ENCODE measurements around the gene HS1BP3.

Gene HS1BP3

GRCh38 chr2:20672201-20672951 lies 21.5 kb upstream of the HS1BP3 start:
- Histone ChIP-seq H3K27me3 (ENCODE audit: control insufficient read depth, insufficient read depth, low read length) (peaks cover 41% of the 10 kb centered on the region), H3K4me3 (ENCODE audit: low read depth, low read length) (no peak overlapping the region), H3K9me3 (ENCODE audit: control insufficient read depth, insufficient read depth, low read length) (no peaks in the 10 kb centered on the region), H3K9ac (ENCODE audit: low read depth, low read length) (no peak overlapping the region), H3K4me1 (ENCODE audit: control insufficient read depth, insufficient read depth, low read length) (peaks cover 15% of the 10 kb centered on the region), H3K36me3 (ENCODE audit: control insufficient read depth, insufficient read depth, low read length) (no peaks in the 10 kb centered on the region)

GRCh38 chr2:20671736-20672080 lies 20.8 kb upstream of the HS1BP3 start:
- Histone ChIP-seq H3K4me1 (ENCODE audit: control insufficient read depth, insufficient read depth, low read length) (peaks cover 15% of the 10 kb centered on the region), H3K27me3 (ENCODE audit: control insufficient read depth, insufficient read depth, low read length) (peaks cover 41% of the 10 kb centered on the region), H3K36me3 (ENCODE audit: control insufficient read depth, insufficient read depth, low read length) (no peaks in the 10 kb centered on the region), H3K9me3 (ENCODE audit: control insufficient read depth, insufficient read depth, low read length) (no peaks in the 10 kb centered on the region), H3K9ac (ENCODE audit: low read depth, low read length) (no peak overlapping the region), H3K4me3 (ENCODE audit: low read depth, low read length) (no peak overlapping the region)

GRCh38 chr2:20671036-20671735 lies 20.3 kb upstream of the HS1BP3 start:
- Histone ChIP-seq H3K4me3 (ENCODE audit: low read depth, low read length) (no peak overlapping the region), H3K9ac (ENCODE audit: low read depth, low read length) (no peak overlapping the region), H3K9me3 (ENCODE audit: control insufficient read depth, insufficient read depth, low read length) (no peaks in the 10 kb centered on the region), H3K4me1 (ENCODE audit: control insufficient read depth, insufficient read depth, low read length) (peaks cover 14% of the 10 kb centered on the region), H3K36me3 (ENCODE audit: control insufficient read depth, insufficient read depth, low read length) (no peaks in the 10 kb centered on the region), H3K27me3 (ENCODE audit: control insufficient read depth, insufficient read depth, low read length) (peaks cover 43% of the 10 kb centered on the region)

GRCh38 chr2:20670315-20671035 lies 19.6 kb upstream of the HS1BP3 start:
- Histone ChIP-seq H3K4me1 (ENCODE audit: control insufficient read depth, insufficient read depth, low read length) (peaks cover 13% of the 10 kb centered on the region), H3K36me3 (ENCODE audit: control insufficient read depth, insufficient read depth, low read length) (no peaks in the 10 kb centered on the region), H3K9ac (ENCODE audit: low read depth, low read length) (no peak overlapping the region), H3K9me3 (ENCODE audit: control insufficient read depth, insufficient read depth, low read length) (no peaks in the 10 kb centered on the region), H3K27me3 (ENCODE audit: control insufficient read depth, insufficient read depth, low read length) (peaks cover 50% of the 10 kb centered on the region), H3K4me3 (ENCODE audit: low read depth, low read length) (no peak overlapping the region)

- Histone ChIP-seq H3K9ac (ENCODE audit: low read depth, low read length) (no peak overlapping the region), H3K4me1 (ENCODE audit: control insufficient read depth, insufficient read depth, low read length) (peaks cover 13% of the 10 kb centered on the region), H3K27me3 (ENCODE audit: control insufficient read depth, insufficient read depth, low read length) (peaks cover 57% of the 10 kb centered on the region), H3K4me3 (ENCODE audit: low read depth, low read length) (peak overlapping the region; percentile 18), H3K9me3 (ENCODE audit: control insufficient read depth, insufficient read depth, low read length) (no peaks in the 10 kb centered on the region), H3K36me3 (ENCODE audit: control insufficient read depth, insufficient read depth, low read length) (no peaks in the 10 kb centered on the region)
Observed at GRCh38 chr2:20669562-20670314, 18.8 kb upstream of the HS1BP3 start.

GRCh38 chr2:20668871-20669475 lies 18.1 kb upstream of the HS1BP3 start:
- H3K27me3 ChIP-seq (ENCODE audit: control insufficient read depth, insufficient read depth, low read length): peaks cover 62% of the 10 kb centered on the region
- no peaks in the 10 kb centered on the region for H3K36me3 ChIP-seq (ENCODE audit: control insufficient read depth, insufficient read depth, low read length)
- no peak overlapping the region for H3K4me3 ChIP-seq (ENCODE audit: low read depth, low read length)
- no peak overlapping the region for H3K9ac ChIP-seq (ENCODE audit: low read depth, low read length)
- no peaks in the 10 kb centered on the region for H3K9me3 ChIP-seq (ENCODE audit: control insufficient read depth, insufficient read depth, low read length)
- H3K4me1 ChIP-seq (ENCODE audit: control insufficient read depth, insufficient read depth, low read length): peaks cover 12% of the 10 kb centered on the region

- H3K27me3 ChIP-seq (ENCODE audit: control insufficient read depth, insufficient read depth, low read length): peaks cover 67% of the 10 kb centered on the region
Observed at GRCh38 chr2:20668451-20668850, 17.6 kb upstream of the HS1BP3 start.

GRCh38 chr2:20667531-20668401 lies 16.9 kb upstream of the HS1BP3 start:
- H3K4me1 ChIP-seq (ENCODE audit: control insufficient read depth, insufficient read depth, low read length): peaks cover 5% of the 10 kb centered on the region
- H3K36me3 ChIP-seq (ENCODE audit: control insufficient read depth, insufficient read depth, low read length): no peaks in the 10 kb centered on the region
- H3K27me3 ChIP-seq (ENCODE audit: control insufficient read depth, insufficient read depth, low read length): peaks cover 74% of the 10 kb centered on the region
- no peaks in the 10 kb centered on the region for H3K9me3 ChIP-seq (ENCODE audit: control insufficient read depth, insufficient read depth, low read length)
- H3K4me3 ChIP-seq (ENCODE audit: low read depth, low read length): peak overlapping the region; percentile 53
- no peak overlapping the region for H3K9ac ChIP-seq (ENCODE audit: low read depth, low read length)

More at GRCh38 chr2:20668451-20668850, 17.6 kb upstream of the HS1BP3 start:
- H3K36me3 ChIP-seq (ENCODE audit: control insufficient read depth, insufficient read depth, low read length): no peaks in the 10 kb centered on the region
- H3K9me3 ChIP-seq (ENCODE audit: control insufficient read depth, insufficient read depth, low read length): no peaks in the 10 kb centered on the region
- peaks cover 7% of the 10 kb centered on the region for H3K4me1 ChIP-seq (ENCODE audit: control insufficient read depth, insufficient read depth, low read length)
- no peak overlapping the region for H3K9ac ChIP-seq (ENCODE audit: low read depth, low read length)
- H3K4me3 ChIP-seq (ENCODE audit: low read depth, low read length): peak overlapping the region; percentile 53

GRCh38 chr2:20667151-20667530 lies 16.2 kb upstream of the HS1BP3 start:
- H3K4me3 ChIP-seq (ENCODE audit: low read depth, low read length): peak overlapping the region; percentile 53
- H3K27me3 ChIP-seq (ENCODE audit: control insufficient read depth, insufficient read depth, low read length): peaks cover 80% of the 10 kb centered on the region
- no peaks in the 10 kb centered on the region for H3K9me3 ChIP-seq (ENCODE audit: control insufficient read depth, insufficient read depth, low read length)
- no peak overlapping the region for H3K9ac ChIP-seq (ENCODE audit: low read depth, low read length)
- H3K4me1 ChIP-seq (ENCODE audit: control insufficient read depth, insufficient read depth, low read length): no peaks in the 10 kb centered on the region
- no peaks in the 10 kb centered on the region for H3K36me3 ChIP-seq (ENCODE audit: control insufficient read depth, insufficient read depth, low read length)

- Histone ChIP-seq H3K4me1 (ENCODE audit: control insufficient read depth, insufficient read depth, low read length) (peaks cover 3% of the 10 kb centered on the region), H3K9ac (ENCODE audit: low read depth, low read length) (peak within 1 kb of the TSS; percentile 65), H3K4me3 (ENCODE audit: low read depth, low read length) (peak within 1 kb of the TSS; percentile 72), H3K9me3 (ENCODE audit: control insufficient read depth, insufficient read depth, low read length) (no peaks in the 10 kb centered on the region), H3K36me3 (ENCODE audit: control insufficient read depth, insufficient read depth, low read length) (no peaks in the 10 kb centered on the region), H3K27me3 (ENCODE audit: control insufficient read depth, insufficient read depth, low read length) (peaks cover 83% of the 10 kb centered on the region)
Observed at GRCh38 chr2:20666304-20667150, 15.6 kb upstream of the HS1BP3 start, which contains the start of gene GDF7. TSS of gene GDF7 (plus strand) at chr2:20667144. CDS start at chr2:20667240, 96 bp downstream.
